ENCODE data around the gene TNNC2.
A peak's percentile ranks its signal among the peaks of the same experiment; 100 is the strongest.
"Not testable (repeated sequence)": the region's sequence is repeated elsewhere in the genome, so short reads cannot be mapped to it uniquely, and the experiment has no call there.

The TNNC2 gene

GRCh38 chr20:45798935-45799642 lies 28.0 kb downstream of the TNNC2 start:
- Histone ChIP-seq H3K79me2 (ENCODE audit: insufficient read depth, low read length) (no peaks in the 10 kb centered on the region), H3K4me2 (ENCODE audit: low read depth, low read length, poor library complexity, severe bottlenecking) (no peak overlapping the region), H3K9me3 (ENCODE audit: insufficient read depth, low read length) (no peaks in the 10 kb centered on the region), H3K9me2 (replicated peaks; ENCODE audit: insufficient read depth, low read length) (no peaks in the 10 kb centered on the region), H3K9ac (ENCODE audit: low read length) (no peak overlapping the region), H2AFZ (ENCODE audit: low read depth, low read length, severe bottlenecking) (peak overlapping the region; percentile 19), H3K36me3 (ENCODE audit: low read length) (peaks cover 3% of the 10 kb centered on the region; the same call in 1 of the 2 replicates), H3K4me3 (ENCODE audit: insufficient read depth, low read length, poor library complexity, severe bottlenecking) (no peak overlapping the region), H3F3A (ENCODE audit: insufficient read depth) (peaks cover 7% of the 10 kb centered on the region), H3K27me3 (ENCODE audit: low read length) (no peaks in the 10 kb centered on the region), H4K20me1 (ENCODE audit: low read depth, low read length) (no peaks in the 10 kb centered on the region), H3K27ac (ENCODE audit: low read depth, low read length) (peak overlapping the region; percentile 20; the same call in 1 of the 2 replicates)
- no peak for TF ChIP-seq EZH2phosphoT487 (conservative IDR thresholded peaks at IDR 0.05; ENCODE audit: low read length)
- TF ChIP-seq, protein P1, sequence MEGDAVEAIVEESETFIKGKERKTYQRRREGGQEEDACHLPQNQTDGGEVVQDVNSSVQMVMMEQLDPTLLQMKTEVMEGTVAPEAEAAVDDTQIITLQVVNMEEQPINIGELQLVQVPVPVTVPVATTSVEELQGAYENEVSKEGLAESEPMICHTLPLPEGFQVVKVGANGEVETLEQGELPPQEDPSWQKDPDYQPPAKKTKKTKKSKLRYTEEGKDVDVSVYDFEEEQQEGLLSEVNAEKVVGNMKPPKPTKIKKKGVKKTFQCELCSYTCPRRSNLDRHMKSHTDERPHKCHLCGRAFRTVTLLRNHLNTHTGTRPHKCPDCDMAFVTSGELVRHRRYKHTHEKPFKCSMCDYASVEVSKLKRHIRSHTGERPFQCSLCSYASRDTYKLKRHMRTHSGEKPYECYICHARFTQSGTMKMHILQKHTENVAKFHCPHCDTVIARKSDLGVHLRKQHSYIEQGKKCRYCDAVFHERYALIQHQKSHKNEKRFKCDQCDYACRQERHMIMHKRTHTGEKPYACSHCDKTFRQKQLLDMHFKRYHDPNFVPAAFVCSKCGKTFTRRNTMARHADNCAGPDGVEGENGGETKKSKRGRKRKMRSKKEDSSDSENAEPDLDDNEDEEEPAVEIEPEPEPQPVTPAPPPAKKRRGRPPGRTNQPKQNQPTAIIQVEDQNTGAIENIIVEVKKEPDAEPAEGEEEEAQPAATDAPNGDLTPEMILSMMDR (IDR thresholded peaks at IDR 0.05; ENCODE audit: insufficient read depth, low read length, poor library complexity, severe bottlenecking): peak; percentile 38

- not testable (repeated sequence) for H3K27me3 ChIP-seq (ENCODE audit: low read length); H3K36me3 ChIP-seq (ENCODE audit: low read length)
Observed at GRCh38 chr20:45797955-45798354, 29.2 kb downstream of the TNNC2 start.

GRCh38 chr20:45797510-45797909 lies 29.6 kb downstream of the TNNC2 start:
- H3F3A ChIP-seq (ENCODE audit: insufficient read depth); H3K27me3 ChIP-seq (ENCODE audit: low read length); H3K4me2 ChIP-seq (ENCODE audit: low read depth, low read length, poor library complexity, severe bottlenecking); H3K36me3 ChIP-seq (ENCODE audit: low read length); H2AFZ ChIP-seq (ENCODE audit: low read depth, low read length, severe bottlenecking); H3K9ac ChIP-seq (ENCODE audit: low read length); H3K27ac ChIP-seq (ENCODE audit: low read depth, low read length); H3K9me2 ChIP-seq (replicated peaks; ENCODE audit: insufficient read depth, low read length); H3K79me2 ChIP-seq (ENCODE audit: insufficient read depth, low read length); H4K20me1 ChIP-seq (ENCODE audit: low read depth, low read length); H3K9me3 ChIP-seq (ENCODE audit: insufficient read depth, low read length); H3K4me3 ChIP-seq (ENCODE audit: insufficient read depth, low read length, poor library complexity, severe bottlenecking): not testable (repeated sequence)

More at GRCh38 chr20:45797955-45798354, 29.2 kb downstream of the TNNC2 start:
- not testable (repeated sequence) for H3K27ac ChIP-seq (ENCODE audit: low read depth, low read length); H2AFZ ChIP-seq (ENCODE audit: low read depth, low read length, severe bottlenecking); H4K20me1 ChIP-seq (ENCODE audit: low read depth, low read length); H3K9me3 ChIP-seq (ENCODE audit: insufficient read depth, low read length); H3K79me2 ChIP-seq (ENCODE audit: insufficient read depth, low read length); H3K4me2 ChIP-seq (ENCODE audit: low read depth, low read length, poor library complexity, severe bottlenecking); H3K4me3 ChIP-seq (ENCODE audit: insufficient read depth, low read length, poor library complexity, severe bottlenecking); H3K9me2 ChIP-seq (replicated peaks; ENCODE audit: insufficient read depth, low read length); H3F3A ChIP-seq (ENCODE audit: insufficient read depth); H3K9ac ChIP-seq (ENCODE audit: low read length)

DNA sequence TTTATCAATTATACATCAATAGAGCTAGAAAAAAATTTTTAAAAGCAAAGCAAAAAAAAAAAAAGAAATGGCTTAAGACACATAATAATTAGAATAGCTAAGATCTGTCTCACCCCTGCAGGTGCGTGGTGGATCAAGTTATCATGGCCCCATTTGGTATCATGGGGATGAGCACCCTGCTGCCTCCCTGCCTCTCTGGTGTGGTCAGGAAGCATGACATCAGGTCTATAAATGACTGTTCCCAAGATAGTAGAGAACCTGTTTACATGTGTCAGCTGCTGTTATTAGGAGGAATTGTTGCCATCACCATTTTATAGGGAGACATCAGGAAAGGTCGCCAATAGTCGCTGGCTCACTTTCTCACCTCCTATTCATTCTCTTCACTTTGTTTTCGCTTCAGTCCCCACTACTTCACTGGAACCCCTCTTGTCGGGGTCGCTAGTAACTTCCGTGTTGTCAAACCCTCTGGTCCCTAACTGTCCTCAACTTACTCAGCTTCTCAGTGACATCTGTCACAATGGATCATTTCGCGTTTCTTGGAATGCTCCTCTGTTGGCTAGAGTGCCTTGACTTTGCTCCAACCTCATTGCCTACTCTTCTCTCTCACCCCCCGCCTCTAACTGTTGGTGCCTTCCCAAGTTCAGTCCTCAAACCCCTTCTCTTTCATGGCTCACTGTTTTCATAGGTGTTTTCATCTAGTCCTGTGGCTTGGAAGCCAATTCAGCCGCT lies 30.6 kb downstream of the TNNC2 start:
- Histone ChIP-seq H4K20me1 (ENCODE audit: low read depth, low read length) (no peaks in the 10 kb centered on the region), H3K79me2 (ENCODE audit: insufficient read depth, low read length) (peaks cover 12% of the 10 kb centered on the region; the same call in 1 of the 2 replicates), H3K9me3 (ENCODE audit: insufficient read depth, low read length) (no peaks in the 10 kb centered on the region), H3K27me3 (ENCODE audit: low read length) (no peaks in the 10 kb centered on the region), H3K36me3 (ENCODE audit: low read length) (no peaks in the 10 kb centered on the region), H3F3A (ENCODE audit: insufficient read depth) (peaks cover 7% of the 10 kb centered on the region), H3K27ac (ENCODE audit: low read depth, low read length) (no peak overlapping the region), H2AFZ (ENCODE audit: low read depth, low read length, severe bottlenecking) (no peak overlapping the region), H3K9me2 (replicated peaks; ENCODE audit: insufficient read depth, low read length) (no peaks in the 10 kb centered on the region), H3K4me3 (ENCODE audit: insufficient read depth, low read length, poor library complexity, severe bottlenecking) (no peak overlapping the region), H3K9ac (ENCODE audit: low read length) (no peak overlapping the region), H3K4me2 (ENCODE audit: low read depth, low read length, poor library complexity, severe bottlenecking) (no peak overlapping the region)
- no peak for TF ChIP-seq EZH2phosphoT487 (conservative IDR thresholded peaks at IDR 0.05; ENCODE audit: low read length)
- TF ChIP-seq, protein P1 (IDR thresholded peaks at IDR 0.05; ENCODE audit: insufficient read depth, low read length, poor library complexity, severe bottlenecking): no peak

Measured in SU-DHL-6 (cell line).